Peyer's patch (tissue), 4 donors: Measurements from ENCODE around the gene CCDC28B. TPM values are rescaled to one million over a fixed set of nuclear protein-coding genes. Genes with fewer than 3 reads are reported as not detected.

Source experiments
- DNase-seq, 3 donors: peaks; one replicate each; pipeline ENCODE4 v3.0.0-alpha.2; 2017 to 2019
- H3K27ac ChIP-seq, 4 donors: fragments of 200-600 bp; sonication (generic); one replicate each; pipeline ENCODE4 v1.5.1; 2016 to 2019
- H3K27me3 ChIP-seq, 2 donors: fragments of 200-600 bp; sonication (generic); one replicate each; pipeline ENCODE4 v1.5.1; 2019
- H3K36me3 ChIP-seq, 3 donors: fragments of 200-600 bp; sonication (generic); one replicate each; pipeline ENCODE4 v1.5.1; 2016 to 2019
- H3K4me1 ChIP-seq, 4 donors: fragments of 200-600 bp; sonication (generic); one replicate each; pipeline ENCODE4 v1.5.1; 2016 to 2019
- H3K4me3 ChIP-seq, 4 donors: fragments of 200-600 bp; sonication (generic); 1 replicate in 3 of 4; 2 replicates in 1 of 4; pipeline ENCODE4 v1.5.1; 2016 to 2019; ENCODE audit warnings: mild to moderate bottlenecking in 1 of 4
- H3K9me3 ChIP-seq, 4 donors: fragments of 200-600 bp; sonication (generic); one replicate each; pipeline ENCODE4 v1.5.1; 2016 to 2019; ENCODE audit warnings: mild to moderate bottlenecking in 1 of 4
- CTCF ChIP-seq, 6 experiments: fragments of 450-650 bp in 4 of 6; fragments of 200-600 bp in 2 of 6; sonication (generic) in 1 of 6; IDR thresholded peaks; one replicate each; pipeline ENCODE4 v1.5.1; 2017 to 2019; ENCODE audit warnings: antibody characterized with exemption in 6 of 6, mild to moderate bottlenecking in 3 of 6, moderate library complexity in 1 of 6
- POLR2A ChIP-seq, 2 donors: fragments of 450-650 bp; IDR thresholded peaks; one replicate each; pipeline ENCODE4 v1.5.1; 2017; ENCODE audit warnings: antibody characterized with exemption in 2 of 2, mild to moderate bottlenecking in 2 of 2, moderate library complexity in 2 of 2
- total RNA-seq, 4 donors: library from RNA; depleted of rRNA; stranded (reverse); fragments of >200 nt; gene quantifications; one replicate each; pipeline ENCODE4 v1.1.0, GENCODE V29; 2016

CCDC28B gene
- total RNA-seq, 4 donors from 2014 or later, result 1.1 to 2.4 TPM; not detected in 2

DNA sequence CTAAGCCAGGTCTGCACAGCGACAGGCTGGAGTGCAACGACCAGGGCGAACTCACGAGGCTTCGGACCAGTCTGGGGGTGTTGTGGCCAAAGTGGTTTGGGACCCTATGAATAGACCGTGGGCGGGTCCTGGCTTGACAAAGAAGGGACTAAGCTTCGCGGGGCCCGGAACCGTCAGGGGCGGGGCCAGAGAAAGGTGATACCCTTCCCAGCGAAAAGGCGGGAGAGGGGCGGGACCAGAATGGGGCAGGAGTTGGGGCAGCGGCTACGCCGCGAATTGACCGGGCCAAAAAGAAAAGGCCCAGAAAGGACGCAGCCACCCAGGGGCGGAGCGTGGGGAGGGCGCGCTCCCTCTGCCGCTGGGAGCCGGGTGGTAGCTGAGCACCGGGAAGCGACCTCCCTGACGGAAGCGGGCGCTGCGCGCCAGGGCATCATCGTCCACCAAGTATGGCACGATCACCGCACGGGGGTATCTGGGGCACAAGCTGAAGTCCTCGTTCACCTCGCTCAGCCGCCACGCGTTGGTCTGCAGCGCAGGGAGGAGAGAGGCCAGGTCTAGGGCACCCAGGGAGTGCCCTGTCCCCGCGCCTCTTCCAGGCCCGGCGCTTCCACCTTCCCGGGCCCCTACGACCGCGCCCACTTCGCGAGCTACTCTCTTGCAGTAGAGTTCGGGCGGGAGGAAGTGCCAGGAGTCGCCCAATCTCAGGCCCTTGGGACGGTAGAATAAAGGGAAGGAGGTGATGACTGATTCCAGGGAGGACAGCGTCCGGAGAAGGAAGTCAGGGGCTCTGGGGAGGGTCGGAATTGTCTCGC lies 40.0 kb downstream of the CCDC28B start:
- DNase-seq, result peak; percentile 77 to 92 (median 81)
- Histone ChIP-seq H3K4me1 (peaks cover 0 to 30% (median 5%) of the 10 kb centered on the region in 4 donors), H3K9me3 (no peaks in the 10 kb centered on the region), H3K27ac (peak overlapping the region; percentile 66 to 88 (median 78)), H3K4me3 (peak overlapping the region; percentile 63 to 76 (median 72)), H3K27me3 (no peaks in the 10 kb centered on the region), H3K36me3 (no peaks in the 10 kb centered on the region)
- peak; percentile 14 to 42 (median 24) for TF ChIP-seq CTCF (IDR thresholded peaks at IDR 0.05)
- TF ChIP-seq POLR2A (IDR thresholded peaks at IDR 0.05), result peak; percentile 12 to 59

DNA sequence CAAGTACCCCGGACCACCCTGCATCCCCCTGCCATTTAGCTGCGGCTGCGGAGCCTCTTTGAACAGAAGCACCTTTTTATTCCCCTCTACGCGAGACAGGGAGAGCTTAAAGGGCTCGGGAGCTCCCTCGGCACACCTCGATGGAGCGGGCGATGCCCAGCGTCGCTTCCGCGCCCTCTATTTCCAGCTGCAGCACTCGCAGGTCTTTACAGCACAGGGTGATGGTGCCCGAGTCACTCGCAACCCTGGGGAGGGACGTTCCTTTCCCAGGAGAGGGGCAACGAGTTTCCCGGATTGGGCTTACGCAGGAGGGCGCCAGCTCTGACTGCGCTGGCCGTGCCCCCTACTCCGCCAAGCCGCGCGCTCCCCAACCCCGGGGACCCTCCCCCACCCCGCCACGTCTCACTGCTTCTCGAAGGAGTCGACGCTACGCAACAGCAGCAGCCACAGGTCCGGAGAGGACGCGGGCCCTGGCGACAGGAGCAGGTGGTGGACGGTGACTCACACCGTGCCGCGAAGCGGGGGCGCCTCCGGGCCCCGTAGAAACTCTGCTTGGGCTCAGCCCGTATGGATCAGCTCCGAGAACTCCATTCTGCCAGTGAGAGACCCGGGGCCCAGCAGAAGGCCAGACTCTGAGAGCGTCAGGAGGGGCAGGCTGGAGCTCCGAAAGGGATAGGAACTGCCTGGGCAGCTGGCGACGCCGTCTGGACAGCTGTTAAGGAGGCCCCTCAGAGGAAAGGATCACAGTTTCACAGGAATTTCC lies 40.8 kb downstream of the CCDC28B start:
- H3K27me3 ChIP-seq, result no peaks in the 10 kb centered on the region
- H3K4me3 ChIP-seq, result peak overlapping the region; percentile 63 to 76 (median 72)
- TF ChIP-seq CTCF (IDR thresholded peaks at IDR 0.05) (no peak), POLR2A (IDR thresholded peaks at IDR 0.05) (no peak)
- no peaks in the 10 kb centered on the region for H3K9me3 ChIP-seq
- H3K36me3 ChIP-seq, result no peaks in the 10 kb centered on the region
- DNase-seq, result peak; percentile 69 to 81 (median 74)
- H3K4me1 ChIP-seq, result peaks cover 0 to 30% (median 5%) of the 10 kb centered on the region in 4 donors
- peak overlapping the region; percentile 66 to 88 (median 78) for H3K27ac ChIP-seq

- Histone ChIP-seq H3K36me3 (no peaks in the 10 kb centered on the region), H3K4me3 (no peak overlapping the region), H3K27me3 (no peaks in the 10 kb centered on the region), H3K4me1 (peaks cover 0 to 30% (median 6%) of the 10 kb centered on the region in 4 donors), H3K9me3 (no peaks in the 10 kb centered on the region), H3K27ac (peak overlapping the region in 2 of 4 donors; percentile 31 to 52)
- DNase-seq, result peak in 1 of 3 donors; percentile 67
- TF ChIP-seq CTCF (IDR thresholded peaks at IDR 0.05) (no peak), POLR2A (IDR thresholded peaks at IDR 0.05) (no peak)
These were observed 42.0 kb downstream of the CCDC28B start for GRCh38 chr1:32242341-32242851.

GRCh38 chr1:32246888-32247273 lies 46.5 kb downstream of the CCDC28B start, which contains the start of gene FAM167B:
Gene FAM167B, plus strand, starts transcription at chr1:32247222. Its CDS starts 200 bp downstream, at chr1:32247422.
- H3K27ac ChIP-seq, result peak within 1 kb of the TSS; percentile 66 to 94 (median 85)
- no peak for TF ChIP-seq POLR2A (IDR thresholded peaks at IDR 0.05)
- no peak for TF ChIP-seq CTCF (IDR thresholded peaks at IDR 0.05)
- no peak within 1 kb of the TSS for H3K4me3 ChIP-seq
- peaks cover 0 to 43% (median 22%) of the 10 kb centered on the region in 4 donors for H3K4me1 ChIP-seq
- no peaks in the 10 kb centered on the region for H3K27me3 ChIP-seq
- H3K9me3 ChIP-seq, result no peaks in the 10 kb centered on the region
- no peak for DNase-seq
- no peaks in the 10 kb centered on the region for H3K36me3 ChIP-seq

- no peak for DNase-seq
- no peak overlapping the region for H3K4me3 ChIP-seq
- H3K9me3 ChIP-seq, result no peaks in the 10 kb centered on the region
- H3K4me1 ChIP-seq, result peaks cover 0 to 42% (median 23%) of the 10 kb centered on the region in 4 donors
- no peak for TF ChIP-seq CTCF (IDR thresholded peaks at IDR 0.05)
- no peak for TF ChIP-seq POLR2A (IDR thresholded peaks at IDR 0.05)
- no peaks in the 10 kb centered on the region for H3K36me3 ChIP-seq
- peak overlapping the region; percentile 66 to 94 (median 85) for H3K27ac ChIP-seq
- no peaks in the 10 kb centered on the region for H3K27me3 ChIP-seq
These were observed 47.1 kb downstream of the CCDC28B start for GRCh38 chr1:32247452-32247851.
